ENCODE results near the gene PIK3R3. TPM values are rescaled to one million over a fixed set of nuclear protein-coding genes. Genes with fewer than 3 reads are reported as not detected.

PIK3R3 gene
- total RNA-seq, 1 experiment from 2014 or later = 17.4 TPM

GRCh38 chr1:46171351-46171750, 38.9 kb upstream of the PIK3R3 start:
- peaks cover 16% of the 10 kb centered on the region for H3K27me3 Mint-ChIP-seq (ENCODE audit: unreplicated experiment)
- peak overlapping the region; percentile 38 for H3K4me3 Mint-ChIP-seq (ENCODE audit: low read depth, unreplicated experiment)
- CTCF ChIA-PET = interaction anchor here (1.0 to 1.5 kb wide), 3 partner anchors 10 to 135 kb away, joined by 3 to 5 read pairs (median 4); no protein-coding TSS in a partner anchor
- peaks cover 25% of the 10 kb centered on the region for H3K36me3 Mint-ChIP-seq (ENCODE audit: insufficient read depth, unreplicated experiment)
- H3K9me3 Mint-ChIP-seq (ENCODE audit: low read depth, unreplicated experiment) = no peaks in the 10 kb centered on the region
- H3K27ac Mint-ChIP-seq (ENCODE audit: unreplicated experiment) = peak overlapping the region; percentile 90
- intact Hi-C loops (cut with micrococcal nuclease; ENCODE audit: unreplicated experiment) = no loop called here
- DNase-seq = peak; percentile 45
- H3K4me1 Mint-ChIP-seq (ENCODE audit: low read depth, unreplicated experiment) = no peaks in the 10 kb centered on the region
- TF ChIP-seq, protein P1, sequence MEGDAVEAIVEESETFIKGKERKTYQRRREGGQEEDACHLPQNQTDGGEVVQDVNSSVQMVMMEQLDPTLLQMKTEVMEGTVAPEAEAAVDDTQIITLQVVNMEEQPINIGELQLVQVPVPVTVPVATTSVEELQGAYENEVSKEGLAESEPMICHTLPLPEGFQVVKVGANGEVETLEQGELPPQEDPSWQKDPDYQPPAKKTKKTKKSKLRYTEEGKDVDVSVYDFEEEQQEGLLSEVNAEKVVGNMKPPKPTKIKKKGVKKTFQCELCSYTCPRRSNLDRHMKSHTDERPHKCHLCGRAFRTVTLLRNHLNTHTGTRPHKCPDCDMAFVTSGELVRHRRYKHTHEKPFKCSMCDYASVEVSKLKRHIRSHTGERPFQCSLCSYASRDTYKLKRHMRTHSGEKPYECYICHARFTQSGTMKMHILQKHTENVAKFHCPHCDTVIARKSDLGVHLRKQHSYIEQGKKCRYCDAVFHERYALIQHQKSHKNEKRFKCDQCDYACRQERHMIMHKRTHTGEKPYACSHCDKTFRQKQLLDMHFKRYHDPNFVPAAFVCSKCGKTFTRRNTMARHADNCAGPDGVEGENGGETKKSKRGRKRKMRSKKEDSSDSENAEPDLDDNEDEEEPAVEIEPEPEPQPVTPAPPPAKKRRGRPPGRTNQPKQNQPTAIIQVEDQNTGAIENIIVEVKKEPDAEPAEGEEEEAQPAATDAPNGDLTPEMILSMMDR (IDR thresholded peaks at IDR 0.05; ENCODE audit: unreplicated experiment) = no peak
- no TSS peak for BruUV-seq (replicated peaks)

GRCh38 chr1:46169811-46170454, 37.5 kb upstream of the PIK3R3 start:
- H3K4me1 Mint-ChIP-seq (ENCODE audit: low read depth, unreplicated experiment) = no peaks in the 10 kb centered on the region
- BruUV-seq (replicated peaks) = no TSS peak
- no peaks in the 10 kb centered on the region for H3K9me3 Mint-ChIP-seq (ENCODE audit: low read depth, unreplicated experiment)
- TF ChIP-seq, protein P1 (IDR thresholded peaks at IDR 0.05; ENCODE audit: unreplicated experiment) = no peak
- peaks cover 20% of the 10 kb centered on the region for H3K27me3 Mint-ChIP-seq (ENCODE audit: unreplicated experiment)
- CTCF ChIA-PET = no interaction called here
- H3K4me3 Mint-ChIP-seq (ENCODE audit: low read depth, unreplicated experiment) = no peak overlapping the region
- no peak for DNase-seq
- intact Hi-C loops (cut with micrococcal nuclease; ENCODE audit: unreplicated experiment) = no loop called here
- peaks cover 25% of the 10 kb centered on the region for H3K36me3 Mint-ChIP-seq (ENCODE audit: insufficient read depth, unreplicated experiment)
- H3K27ac Mint-ChIP-seq (ENCODE audit: unreplicated experiment) = no peak overlapping the region

DNA sequence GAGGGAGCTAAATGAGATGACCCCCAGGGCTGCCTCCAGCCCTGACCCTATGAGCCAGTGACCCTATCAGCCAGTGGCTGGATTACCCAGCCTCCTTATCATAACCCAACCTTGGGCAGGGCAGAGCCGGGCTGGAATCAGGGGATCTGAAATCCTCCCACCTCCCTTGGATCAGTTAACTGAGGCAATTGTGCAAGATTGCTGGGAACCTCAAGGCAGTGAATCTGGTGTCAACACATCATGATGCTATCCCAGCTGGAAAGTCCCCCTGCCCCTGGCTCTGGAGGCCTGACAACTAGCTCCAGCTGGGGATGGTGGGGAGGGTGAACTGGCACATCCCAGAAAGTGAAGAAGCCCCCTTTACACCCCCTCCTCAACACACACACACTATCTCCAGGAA, 36.0 kb upstream of the PIK3R3 start:
- Mint-ChIP-seq H3K36me3 (ENCODE audit: insufficient read depth, unreplicated experiment) (peaks cover 25% of the 10 kb centered on the region), H3K27me3 (ENCODE audit: unreplicated experiment) (peaks cover 24% of the 10 kb centered on the region), H3K9me3 (ENCODE audit: low read depth, unreplicated experiment) (no peaks in the 10 kb centered on the region), H3K4me1 (ENCODE audit: low read depth, unreplicated experiment) (no peaks in the 10 kb centered on the region), H3K4me3 (ENCODE audit: low read depth, unreplicated experiment) (no peak overlapping the region), H3K27ac (ENCODE audit: unreplicated experiment) (no peak overlapping the region)
- CTCF ChIA-PET = interaction anchor here (0.6 kb wide), 1 partner anchor 35 kb away, joined by 3 read pairs; no protein-coding TSS in a partner anchor
- no peak for DNase-seq
- intact Hi-C loops (cut with micrococcal nuclease; ENCODE audit: unreplicated experiment) = no loop called here
- TF ChIP-seq, protein P1 (IDR thresholded peaks at IDR 0.05; ENCODE audit: unreplicated experiment) = no peak
- no TSS peak for BruUV-seq (replicated peaks)

- Mint-ChIP-seq H3K4me1 (ENCODE audit: low read depth, unreplicated experiment) (no peaks in the 10 kb centered on the region), H3K27ac (ENCODE audit: unreplicated experiment) (no peak overlapping the region), H3K27me3 (ENCODE audit: unreplicated experiment) (peaks cover 24% of the 10 kb centered on the region), H3K9me3 (ENCODE audit: low read depth, unreplicated experiment) (no peaks in the 10 kb centered on the region), H3K36me3 (ENCODE audit: insufficient read depth, unreplicated experiment) (peaks cover 17% of the 10 kb centered on the region), H3K4me3 (ENCODE audit: low read depth, unreplicated experiment) (peak overlapping the region; percentile 52)
- DNase-seq = no peak
- TF ChIP-seq, protein P1 (IDR thresholded peaks at IDR 0.05; ENCODE audit: unreplicated experiment) = no peak
- intact Hi-C loops (cut with micrococcal nuclease; ENCODE audit: unreplicated experiment) = no loop called here
- CTCF ChIA-PET = no interaction called here
- no TSS peak for BruUV-seq (replicated peaks)
Measured at GRCh38 chr1:46166521-46167462, 34.4 kb upstream of the PIK3R3 start.

All from Calu3 (cell line).